Smooth muscle cell (in vitro differentiated cells): ENCODE measurements around the gene BDH2. TPM values are rescaled to one million over a fixed set of nuclear protein-coding genes. Genes with fewer than 3 reads are reported as not detected.

Experiments
- DNase-seq: peaks from one replicate; lab custom pipeline; 2025; ENCODE audit not compliant: unreplicated experiment; lab: John Stamatoyannopoulos, UW
- H2AFZ ChIP-seq: fragments of 200-600 bp; sonication (generic); 2 replicates; pipeline ENCODE4 v1.6.0; 2016; ENCODE audit warnings: antibody characterized with exemption, low read depth, mild to moderate bottlenecking
- H3F3A ChIP-seq: fragments of 200-600 bp; sonication (generic); 2 replicates; pipeline ENCODE4 v1.6.0; 2017; ENCODE audit warnings: antibody characterized with exemption, low read depth
- H3K27ac ChIP-seq: fragments of 200-600 bp; sonication (generic); 2 replicates; pipeline ENCODE4 v1.5.1; 2016; ENCODE audit warnings: low read depth, mild to moderate bottlenecking
- H3K27me3 ChIP-seq: fragments of 200-600 bp; sonication (generic); 2 replicates; pipeline ENCODE4 v1.6.1; 2016; ENCODE audit warnings: low read depth, mild to moderate bottlenecking
- H3K36me3 ChIP-seq: fragments of 200-600 bp; sonication (generic); 2 replicates; pipeline ENCODE4 v1.5.1; 2016; ENCODE audit warnings: low read depth
- H3K4me1 ChIP-seq: fragments of 200-600 bp; sonication (generic); 2 replicates; pipeline ENCODE4 v1.5.1; 2016; ENCODE audit warnings: low read depth
- H3K4me2 ChIP-seq: fragments of 200-600 bp; sonication (generic); 2 replicates; pipeline ENCODE4 v1.6.0; 2016; ENCODE audit warnings: mild to moderate bottlenecking
- H3K4me3 ChIP-seq: fragments of 200-600 bp; sonication (generic); 2 replicates; pipeline ENCODE4 v1.5.1; 2016; ENCODE audit warnings: mild to moderate bottlenecking
- H3K79me2 ChIP-seq: fragments of 200-600 bp; sonication (generic); 2 replicates; pipeline ENCODE4 v1.6.0; 2016; ENCODE audit warnings: low read depth, mild to moderate bottlenecking
- H3K9ac ChIP-seq: fragments of 200-600 bp; sonication (generic); 2 replicates; pipeline ENCODE4 v1.6.0; 2016; ENCODE audit warnings: low read depth
- H3K9me3 ChIP-seq: fragments of 200-600 bp; sonication (generic); replicated peaks from 2 replicates; pipeline ENCODE4 v1.5.1; 2016; ENCODE audit warnings: low read depth
- H4K20me1 ChIP-seq: fragments of 200-600 bp; sonication (generic); 2 replicates; pipeline ENCODE4 v1.6.0; 2016; ENCODE audit warnings: low read depth
- WGBS: methylation state at CpG from one replicate; pipeline ENCODE4 v1.1.7; 2016; ENCODE audit warnings: low lambda C conversion rate; 5-methylcytosine and 5-hydroxymethylcytosine counted together
- polyA plus RNA-seq: library from polyadenylated mRNA; unstranded; fragments of >200 nt; fragmentation: Nextera tagmentation; extraction: Ambion mirVana; gene quantifications from 2 replicates; pipeline ENCODE4 v1.2.1, GENCODE V29; 2016
- total RNA-seq: library from RNA; depleted of rRNA; stranded (reverse); fragments of >200 nt; gene quantifications from 2 replicates; pipeline ENCODE4 v1.2.3, GENCODE V29; 2014
- TF ChIP-seq, protein P1 (sequence below): fragments of 200-600 bp; sonication (generic); IDR thresholded peaks from 2 replicates; pipeline ENCODE4 v1.5.1; 2017; ENCODE audit warnings: borderline replicate concordance, mild to moderate bottlenecking, antibody characterized with exemption; ENCODE audit not compliant: insufficient read depth, poor library complexity, severe bottlenecking

Gene BDH2
- total and polyA plus RNA-seq, 2 experiments from 2014 or later = 84.3 to 96.2 TPM

- TF ChIP-seq, protein P1, sequence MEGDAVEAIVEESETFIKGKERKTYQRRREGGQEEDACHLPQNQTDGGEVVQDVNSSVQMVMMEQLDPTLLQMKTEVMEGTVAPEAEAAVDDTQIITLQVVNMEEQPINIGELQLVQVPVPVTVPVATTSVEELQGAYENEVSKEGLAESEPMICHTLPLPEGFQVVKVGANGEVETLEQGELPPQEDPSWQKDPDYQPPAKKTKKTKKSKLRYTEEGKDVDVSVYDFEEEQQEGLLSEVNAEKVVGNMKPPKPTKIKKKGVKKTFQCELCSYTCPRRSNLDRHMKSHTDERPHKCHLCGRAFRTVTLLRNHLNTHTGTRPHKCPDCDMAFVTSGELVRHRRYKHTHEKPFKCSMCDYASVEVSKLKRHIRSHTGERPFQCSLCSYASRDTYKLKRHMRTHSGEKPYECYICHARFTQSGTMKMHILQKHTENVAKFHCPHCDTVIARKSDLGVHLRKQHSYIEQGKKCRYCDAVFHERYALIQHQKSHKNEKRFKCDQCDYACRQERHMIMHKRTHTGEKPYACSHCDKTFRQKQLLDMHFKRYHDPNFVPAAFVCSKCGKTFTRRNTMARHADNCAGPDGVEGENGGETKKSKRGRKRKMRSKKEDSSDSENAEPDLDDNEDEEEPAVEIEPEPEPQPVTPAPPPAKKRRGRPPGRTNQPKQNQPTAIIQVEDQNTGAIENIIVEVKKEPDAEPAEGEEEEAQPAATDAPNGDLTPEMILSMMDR = no peak
- Histone ChIP-seq H3K27me3 (no peaks in the 10 kb centered on the region), H3K9me3 (no peaks in the 10 kb centered on the region), H3F3A (no peaks in the 10 kb centered on the region), H3K36me3 (no peaks in the 10 kb centered on the region), H3K4me1 (no peaks in the 10 kb centered on the region), H2AFZ (peak within 1 kb of the TSS; percentile 97), H3K4me2 (peak within 1 kb of the TSS; percentile 93), H3K79me2 (peaks cover 4% of the 10 kb centered on the region), H3K4me3 (peak within 1 kb of the TSS; percentile 81), H3K9ac (peak within 1 kb of the TSS; percentile 50), H3K27ac (peak within 1 kb of the TSS; percentile 20), H4K20me1 (no peaks in the 10 kb centered on the region)
- DNase-seq = no peak
- 21% methylated on average over 21 of the region's 21 CpGs for WGBS
Observed at GRCh38 chr4:103076747-103077347, 22.8 kb downstream of the BDH2 start, which contains the start of gene SLC9B2. Gene SLC9B2 (minus strand): TSS chr4:103076761. CDS start chr4:103067550, 9,211 bp downstream.

DNA sequence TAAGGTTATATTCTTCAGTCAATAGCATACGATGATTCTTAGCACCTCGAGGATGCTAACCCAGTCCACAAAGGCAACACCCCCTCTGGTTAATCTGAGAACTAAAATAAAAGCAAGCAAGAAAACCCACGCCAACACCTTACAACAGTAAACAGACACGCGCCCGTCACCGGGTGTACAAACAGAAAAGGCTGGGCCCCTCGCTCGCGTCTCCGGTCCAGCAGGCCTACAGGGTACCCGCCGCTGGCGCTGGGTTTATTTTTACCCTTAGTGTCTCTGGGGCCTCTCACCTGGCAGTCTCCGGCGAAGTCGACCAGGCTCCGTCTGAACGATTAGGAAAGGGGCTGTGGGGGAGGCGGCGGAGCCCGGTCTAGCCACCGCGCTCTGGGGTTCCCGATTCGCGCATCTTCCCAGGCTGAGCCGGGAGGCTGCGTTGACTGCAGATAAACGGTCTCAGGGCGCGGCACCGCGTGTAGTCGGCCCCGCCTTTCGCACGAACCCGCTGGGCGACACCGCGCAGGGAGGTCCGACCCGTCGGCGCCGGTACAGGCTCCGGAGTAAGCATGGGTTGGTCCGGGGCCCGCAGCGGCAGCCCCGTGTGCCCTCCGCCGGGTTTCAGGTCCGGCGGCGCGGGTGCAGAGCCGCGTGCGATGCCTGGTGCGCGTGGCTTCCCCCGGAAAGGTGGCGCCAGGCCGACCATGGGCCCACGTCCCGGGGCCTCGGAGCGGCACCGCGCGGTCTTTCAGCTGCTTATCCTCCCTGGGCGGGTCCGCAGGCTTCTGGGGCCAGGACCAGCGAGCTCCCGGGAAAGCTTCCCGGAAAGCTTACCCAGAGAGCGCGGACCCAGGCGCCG, 23.5 kb downstream of the BDH2 start:
- no peaks in the 10 kb centered on the region for H3K4me1 ChIP-seq
- TF ChIP-seq, protein P1 = no peak
- H3F3A ChIP-seq = no peaks in the 10 kb centered on the region
- peak overlapping the region; percentile 20 for H3K27ac ChIP-seq
- H3K27me3 ChIP-seq = no peaks in the 10 kb centered on the region
- H3K36me3 ChIP-seq = no peaks in the 10 kb centered on the region
- peaks cover 4% of the 10 kb centered on the region for H3K79me2 ChIP-seq
- H3K4me3 ChIP-seq = peak overlapping the region; percentile 81
- peak overlapping the region; percentile 93 for H3K4me2 ChIP-seq
- H3K9ac ChIP-seq = peak overlapping the region; percentile 50
- WGBS = 2% methylated on average over 82 of the region's 82 CpGs
- H4K20me1 ChIP-seq = no peaks in the 10 kb centered on the region
- H2AFZ ChIP-seq = peak overlapping the region; percentile 97
- H3K9me3 ChIP-seq = no peaks in the 10 kb centered on the region
- DNase-seq = peak; percentile 54

DNA sequence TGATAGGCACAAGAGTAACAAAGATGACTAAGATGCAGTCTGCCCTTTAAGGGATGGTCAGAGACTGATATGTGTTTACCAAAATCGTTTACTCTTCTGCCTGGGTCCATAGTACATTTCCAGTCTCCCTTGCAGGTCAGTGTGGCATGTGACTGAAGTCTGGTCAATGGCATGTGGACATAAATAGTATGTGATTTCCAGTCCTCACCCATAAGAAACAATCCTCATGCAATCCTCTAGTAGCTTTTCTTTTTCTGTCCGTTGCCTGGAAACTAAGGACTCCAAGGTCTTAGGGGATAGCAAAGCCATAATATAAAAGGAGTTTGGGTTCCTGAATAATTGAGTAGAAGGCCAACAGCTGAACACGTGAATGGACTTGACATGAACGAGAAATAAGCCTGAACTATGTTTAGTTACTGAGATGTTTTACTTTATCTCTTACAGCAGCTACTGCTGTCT, 24.2 kb downstream of the BDH2 start:
- Histone ChIP-seq H4K20me1 (no peaks in the 10 kb centered on the region), H2AFZ (peak overlapping the region; percentile 97), H3F3A (no peaks in the 10 kb centered on the region), H3K4me2 (peak overlapping the region; percentile 93), H3K36me3 (no peaks in the 10 kb centered on the region), H3K27ac (no peak overlapping the region), H3K9ac (no peak overlapping the region), H3K27me3 (no peaks in the 10 kb centered on the region), H3K4me3 (peak overlapping the region; percentile 81), H3K9me3 (no peaks in the 10 kb centered on the region), H3K4me1 (no peaks in the 10 kb centered on the region), H3K79me2 (peaks cover 4% of the 10 kb centered on the region)
- 45% methylated on average over 4 of the region's 4 CpGs for WGBS
- TF ChIP-seq, protein P1 = no peak
- DNase-seq = no peak
